ENCODE results near the gene MAP3K13. TPM values are rescaled to one million over a fixed set of nuclear protein-coding genes. Genes with fewer than 3 reads are reported as not detected.

The MAP3K13 gene
- total RNA-seq, 1 experiment from 2014 or later = 10.6 TPM

DNA sequence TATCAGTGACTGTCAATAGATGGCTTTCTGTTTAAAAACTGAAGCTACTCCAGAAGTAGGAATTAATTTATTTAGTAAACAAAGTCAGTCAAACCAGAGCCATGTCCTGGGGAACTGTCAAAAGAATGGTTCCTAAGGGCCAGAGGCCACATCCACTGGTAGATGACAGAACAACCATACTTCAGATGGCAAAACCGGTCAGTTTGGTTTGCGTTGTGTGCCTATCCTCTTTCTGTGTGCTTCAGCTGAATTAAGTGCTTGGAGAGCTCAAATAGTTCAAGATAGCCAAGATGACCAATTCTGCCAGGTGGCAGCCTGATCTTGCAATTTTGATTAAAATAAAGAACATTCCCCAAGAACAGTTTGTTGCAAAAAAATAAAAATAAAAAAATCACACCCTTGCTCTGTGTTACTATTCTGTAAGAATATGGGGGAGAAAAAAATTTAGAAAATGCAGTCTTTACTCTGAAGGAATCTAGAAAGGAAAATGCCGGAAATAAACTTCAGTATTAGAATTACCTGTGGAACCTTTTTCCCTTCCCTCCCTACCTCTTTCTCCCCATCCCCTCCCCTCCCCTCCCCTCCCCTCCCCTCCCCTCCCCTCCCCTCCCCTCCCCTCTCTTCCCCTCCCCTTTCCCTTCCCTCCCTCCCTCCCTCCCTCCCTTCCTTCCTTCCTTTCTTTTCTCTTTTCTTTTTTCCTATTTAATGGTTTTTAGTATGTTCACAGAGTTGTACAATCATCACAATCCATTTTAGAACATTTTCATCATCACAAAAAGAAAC, 2.5 kb downstream of the MAP3K13 start:
- Histone ChIP-seq H4K8ac (replicated peaks; ENCODE audit: insufficient read length, low read depth, low read length) (no peak overlapping the region), H2AFZ (ENCODE audit: low read length) (no peak overlapping the region), H2BK15ac (ENCODE audit: low read depth, low read length) (no peak overlapping the region), H3K79me2 (ENCODE audit: insufficient read depth, low read length) (no peaks in the 10 kb centered on the region), H2BK120ac (ENCODE audit: low read depth, low read length, poor library complexity, severe bottlenecking) (no peak overlapping the region), H2BK20ac (ENCODE audit: low read depth, low read length, poor library complexity, severe bottlenecking) (no peak overlapping the region), H3K23me2 (ENCODE audit: insufficient read length, low read depth, low read length, poor library complexity, severe bottlenecking) (peaks cover 7% of the 10 kb centered on the region), H3K4ac (ENCODE audit: low read depth, low read length) (no peak overlapping the region), H2BK5ac (ENCODE audit: insufficient read length, low read length) (no peak overlapping the region), H3K9ac (ENCODE audit: extremely low read depth, insufficient read length, low read length) (no peak overlapping the region), H2BK12ac (ENCODE audit: insufficient read length, low read depth, low read length) (no peak overlapping the region), H3K4me2 (ENCODE audit: insufficient read depth, insufficient read length, low read length) (no peak overlapping the region), H4K20me1 (ENCODE audit: control insufficient read depth, insufficient read depth, insufficient read length) (no peaks in the 10 kb centered on the region), H4K5ac (ENCODE audit: insufficient read length, low read depth, low read length) (no peak overlapping the region), H3K9me3 (ENCODE audit: control insufficient read depth, low read depth, low read length) (no peaks in the 10 kb centered on the region), H4K91ac (ENCODE audit: insufficient read length, low read depth, low read length) (no peak overlapping the region), H3K79me1 (ENCODE audit: insufficient read depth, low read depth, low read length, poor library complexity, severe bottlenecking) (no peaks in the 10 kb centered on the region), H3K23ac (ENCODE audit: insufficient read length, low read depth, low read length) (no peak overlapping the region), H3K56ac (ENCODE audit: insufficient read length, low read depth, low read length) (no peak overlapping the region), H3K18ac (ENCODE audit: insufficient read length, low read depth, low read length) (no peak overlapping the region), H3T11ph (ENCODE audit: low read length) (no peak overlapping the region), H3K27me3 (ENCODE audit: insufficient read depth, low read length) (no peaks in the 10 kb centered on the region; the same call in 1 of the 2 replicates), H3K27ac (ENCODE audit: insufficient read length, low read depth, low read length) (no peak overlapping the region), H2AK5ac (ENCODE audit: insufficient read length, low read length) (no peak overlapping the region), H3K4me1 (ENCODE audit: insufficient read depth, low read length) (no peaks in the 10 kb centered on the region), H3K14ac (ENCODE audit: insufficient read depth, low read length) (no peak overlapping the region)
- Mint-ChIP-seq H3K27me3 (ENCODE audit: low read depth) (peaks cover 54% of the 10 kb centered on the region), H3K4me3 (no peak overlapping the region), H3K4me1 (peaks cover 10 to 14% of the 10 kb centered on the region in 2 experiments), H3K27ac (no peak overlapping the region), H3K9me3 (no peaks in the 10 kb centered on the region), H3K36me3 (ENCODE audit: insufficient read depth in 1 of 3, low read depth in 3 of 3) (no peaks in the 10 kb centered on the region)
- WGBS (ENCODE audit: extremely low coverage, insufficient read length, low lambda C conversion rate) = no CpG with 5 or more reads among the region's 3 CpGs
- no peak for DNase-seq
- TF ChIP-seq, protein P1, sequence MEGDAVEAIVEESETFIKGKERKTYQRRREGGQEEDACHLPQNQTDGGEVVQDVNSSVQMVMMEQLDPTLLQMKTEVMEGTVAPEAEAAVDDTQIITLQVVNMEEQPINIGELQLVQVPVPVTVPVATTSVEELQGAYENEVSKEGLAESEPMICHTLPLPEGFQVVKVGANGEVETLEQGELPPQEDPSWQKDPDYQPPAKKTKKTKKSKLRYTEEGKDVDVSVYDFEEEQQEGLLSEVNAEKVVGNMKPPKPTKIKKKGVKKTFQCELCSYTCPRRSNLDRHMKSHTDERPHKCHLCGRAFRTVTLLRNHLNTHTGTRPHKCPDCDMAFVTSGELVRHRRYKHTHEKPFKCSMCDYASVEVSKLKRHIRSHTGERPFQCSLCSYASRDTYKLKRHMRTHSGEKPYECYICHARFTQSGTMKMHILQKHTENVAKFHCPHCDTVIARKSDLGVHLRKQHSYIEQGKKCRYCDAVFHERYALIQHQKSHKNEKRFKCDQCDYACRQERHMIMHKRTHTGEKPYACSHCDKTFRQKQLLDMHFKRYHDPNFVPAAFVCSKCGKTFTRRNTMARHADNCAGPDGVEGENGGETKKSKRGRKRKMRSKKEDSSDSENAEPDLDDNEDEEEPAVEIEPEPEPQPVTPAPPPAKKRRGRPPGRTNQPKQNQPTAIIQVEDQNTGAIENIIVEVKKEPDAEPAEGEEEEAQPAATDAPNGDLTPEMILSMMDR (conservative IDR thresholded peaks at IDR 0.05) = no peak

Measured in H9 (cell line).